ENCODE results near the gene SMARCA2.

Gene SMARCA2

GRCh38 chr9:2036844-2037243 is 21.7 kb downstream of the SMARCA2 start:
- Histone ChIP-seq H3K4me3 (ENCODE audit: low read depth, low read length, poor library complexity, severe bottlenecking) (no peak overlapping the region), H3K9ac (ENCODE audit: low read length) (no peak overlapping the region), H3K27ac (ENCODE audit: low read depth, low read length, poor library complexity, severe bottlenecking) (no peak overlapping the region), H3K79me2 (ENCODE audit: insufficient read depth, low read length) (no peaks in the 10 kb centered on the region), H3K36me3 (ENCODE audit: insufficient read depth, low read length) (peaks cover 81% of the 10 kb centered on the region), H3K9me2 (ENCODE audit: low read depth, low read length) (no peaks in the 10 kb centered on the region), H3K4me1 (ENCODE audit: insufficient read depth, low read length, severe bottlenecking) (no peaks in the 10 kb centered on the region), H3K27me3 (ENCODE audit: insufficient read depth, low read length) (no peaks in the 10 kb centered on the region), H4K20me1 (ENCODE audit: insufficient read depth, low read length) (no peaks in the 10 kb centered on the region), H3K9me3 (ENCODE audit: low read length) (no peaks in the 10 kb centered on the region), H2AFZ (ENCODE audit: low read length) (no peak overlapping the region), H3K4me2 (ENCODE audit: low read length) (no peak overlapping the region), H3F3A (ENCODE audit: insufficient read depth, low read length) (no peaks in the 10 kb centered on the region)
- no peak for TF ChIP-seq EZH2 (IDR thresholded peaks at IDR 0.05; ENCODE audit: borderline replicate concordance, low read length)
- TF ChIP-seq CTCF (IDR thresholded peaks at IDR 0.05; ENCODE audit: low read length) = no peak

- Histone ChIP-seq H3K9me2 (ENCODE audit: low read depth, low read length) (no peaks in the 10 kb centered on the region), H4K20me1 (ENCODE audit: insufficient read depth, low read length) (no peaks in the 10 kb centered on the region), H3K27ac (ENCODE audit: low read depth, low read length, poor library complexity, severe bottlenecking) (no peak overlapping the region), H3K4me3 (ENCODE audit: low read depth, low read length, poor library complexity, severe bottlenecking) (no peak overlapping the region), H3K27me3 (ENCODE audit: insufficient read depth, low read length) (no peaks in the 10 kb centered on the region), H3K79me2 (ENCODE audit: insufficient read depth, low read length) (no peaks in the 10 kb centered on the region), H2AFZ (ENCODE audit: low read length) (no peak overlapping the region), H3K9me3 (ENCODE audit: low read length) (no peaks in the 10 kb centered on the region), H3K36me3 (ENCODE audit: insufficient read depth, low read length) (peaks cover 67% of the 10 kb centered on the region), H3K4me1 (ENCODE audit: insufficient read depth, low read length, severe bottlenecking) (no peaks in the 10 kb centered on the region), H3K4me2 (ENCODE audit: low read length) (no peak overlapping the region), H3F3A (ENCODE audit: insufficient read depth, low read length) (no peaks in the 10 kb centered on the region), H3K9ac (ENCODE audit: low read length) (no peak overlapping the region)
- TF ChIP-seq EZH2 (IDR thresholded peaks at IDR 0.05; ENCODE audit: borderline replicate concordance, low read length) (no peak), CTCF (IDR thresholded peaks at IDR 0.05; ENCODE audit: low read length) (no peak)
Observed at GRCh38 chr9:2039294-2040180, 24.4 kb downstream of the SMARCA2 start.

- no peak for TF ChIP-seq EZH2 (IDR thresholded peaks at IDR 0.05; ENCODE audit: borderline replicate concordance, low read length)
- no peak for TF ChIP-seq CTCF (IDR thresholded peaks at IDR 0.05; ENCODE audit: low read length)
- no peak overlapping the region for H2AFZ ChIP-seq (ENCODE audit: low read length)
- no peaks in the 10 kb centered on the region for H3K79me2 ChIP-seq (ENCODE audit: insufficient read depth, low read length)
- no peaks in the 10 kb centered on the region for H3K9me2 ChIP-seq (ENCODE audit: low read depth, low read length)
- H3K4me2 ChIP-seq (ENCODE audit: low read length) = no peak overlapping the region
- H3K4me1 ChIP-seq (ENCODE audit: insufficient read depth, low read length, severe bottlenecking) = no peaks in the 10 kb centered on the region
- H3K4me3 ChIP-seq (ENCODE audit: low read depth, low read length, poor library complexity, severe bottlenecking) = no peak overlapping the region
- H3F3A ChIP-seq (ENCODE audit: insufficient read depth, low read length) = no peaks in the 10 kb centered on the region
- no peak overlapping the region for H3K9ac ChIP-seq (ENCODE audit: low read length)
- no peaks in the 10 kb centered on the region for H3K9me3 ChIP-seq (ENCODE audit: low read length)
- no peaks in the 10 kb centered on the region for H4K20me1 ChIP-seq (ENCODE audit: insufficient read depth, low read length)
- no peaks in the 10 kb centered on the region for H3K27me3 ChIP-seq (ENCODE audit: insufficient read depth, low read length)
- H3K27ac ChIP-seq (ENCODE audit: low read depth, low read length, poor library complexity, severe bottlenecking) = no peak overlapping the region
- H3K36me3 ChIP-seq (ENCODE audit: insufficient read depth, low read length) = peaks cover 65% of the 10 kb centered on the region
Observed at GRCh38 chr9:2040828-2041227, 25.7 kb downstream of the SMARCA2 start.
